Stimulated activated naive B cell treated with anti-CD40 and anti-IgM and Interleukin-4, amounts not matched to agents 10 μg/mL and 1 μg/mL and 100 μg/mL, for 72 hours (primary cell): Measurements from ENCODE around the gene MYO1D.
A peak's percentile ranks its signal among the peaks of the same experiment; 100 is the strongest.
"Not testable (repeated sequence)": the region's sequence is repeated elsewhere in the genome, so short reads cannot be mapped to it uniquely, and the experiment has no call there.

Source experiments
- ATAC-seq, 2 donors: fragments of 150-1000 bp; cut with Tn5 transposase; replicated peaks; 2 replicates each; pipeline ENCODE4 v1.10.0; 2021; ENCODE audit warnings: moderate library complexity in 1 of 2
- DNase-seq: peaks from one replicate; pipeline ENCODE4 v3.0.0; 2021
- H3K27ac Mint-ChIP-seq: one replicate; pipeline ENCODE4 v1.8.0; 2022; ENCODE audit warnings: mild to moderate bottlenecking, mixed read lengths
- H3K27me3 Mint-ChIP-seq, 2 donors: one replicate each; pipeline ENCODE4 v1.8.0; 2022; ENCODE audit warnings: mixed read lengths in 2 of 2
- H3K36me3 Mint-ChIP-seq, 2 donors: one replicate each; pipeline ENCODE4 v1.8.0; 2022; ENCODE audit warnings: mixed read lengths in 2 of 2, mild to moderate bottlenecking in 1 of 2
- H3K4me1 Mint-ChIP-seq, 2 donors: one replicate each; pipeline ENCODE4 v1.8.0; 2022; ENCODE audit warnings: mixed read lengths in 2 of 2, mild to moderate bottlenecking in 1 of 2
- H3K4me3 Mint-ChIP-seq, 2 donors: one replicate each; pipeline ENCODE4 v1.8.0; 2022; ENCODE audit warnings: mild to moderate bottlenecking in 2 of 2, mixed read lengths in 2 of 2, moderate library complexity in 1 of 2
- H3K9me3 Mint-ChIP-seq, 2 donors: one replicate each; pipeline ENCODE4 v1.8.0; 2022; ENCODE audit warnings: mixed read lengths in 2 of 2, mild to moderate bottlenecking in 1 of 2

MYO1D gene

GRCh38 chr17:32907583-32907982 is 30.7 kb upstream of the MYO1D start:
- ATAC-seq (no peak), DNase-seq (no peak)
- H3K4me1 Mint-ChIP-seq = no peaks in the 10 kb centered on the region
- no peaks in the 10 kb centered on the region for H3K36me3 Mint-ChIP-seq
- no peak overlapping the region for H3K27ac Mint-ChIP-seq
- H3K4me3 Mint-ChIP-seq = no peak overlapping the region
- H3K27me3 Mint-ChIP-seq = peaks cover 22 to 28% of the 10 kb centered on the region in 2 donors
- H3K9me3 Mint-ChIP-seq = no peaks in the 10 kb centered on the region

- Mint-ChIP-seq H3K27me3 (peaks cover 22 to 28% of the 10 kb centered on the region in 2 donors), H3K9me3 (no peaks in the 10 kb centered on the region), H3K27ac (no peak overlapping the region), H3K4me3 (no peak overlapping the region), H3K36me3 (no peaks in the 10 kb centered on the region), H3K4me1 (no peaks in the 10 kb centered on the region)
- no peak for DNase-seq
- no peak for ATAC-seq
These were observed 28.0 kb upstream of the MYO1D start for GRCh38 chr17:32904891-32905290.

DNA sequence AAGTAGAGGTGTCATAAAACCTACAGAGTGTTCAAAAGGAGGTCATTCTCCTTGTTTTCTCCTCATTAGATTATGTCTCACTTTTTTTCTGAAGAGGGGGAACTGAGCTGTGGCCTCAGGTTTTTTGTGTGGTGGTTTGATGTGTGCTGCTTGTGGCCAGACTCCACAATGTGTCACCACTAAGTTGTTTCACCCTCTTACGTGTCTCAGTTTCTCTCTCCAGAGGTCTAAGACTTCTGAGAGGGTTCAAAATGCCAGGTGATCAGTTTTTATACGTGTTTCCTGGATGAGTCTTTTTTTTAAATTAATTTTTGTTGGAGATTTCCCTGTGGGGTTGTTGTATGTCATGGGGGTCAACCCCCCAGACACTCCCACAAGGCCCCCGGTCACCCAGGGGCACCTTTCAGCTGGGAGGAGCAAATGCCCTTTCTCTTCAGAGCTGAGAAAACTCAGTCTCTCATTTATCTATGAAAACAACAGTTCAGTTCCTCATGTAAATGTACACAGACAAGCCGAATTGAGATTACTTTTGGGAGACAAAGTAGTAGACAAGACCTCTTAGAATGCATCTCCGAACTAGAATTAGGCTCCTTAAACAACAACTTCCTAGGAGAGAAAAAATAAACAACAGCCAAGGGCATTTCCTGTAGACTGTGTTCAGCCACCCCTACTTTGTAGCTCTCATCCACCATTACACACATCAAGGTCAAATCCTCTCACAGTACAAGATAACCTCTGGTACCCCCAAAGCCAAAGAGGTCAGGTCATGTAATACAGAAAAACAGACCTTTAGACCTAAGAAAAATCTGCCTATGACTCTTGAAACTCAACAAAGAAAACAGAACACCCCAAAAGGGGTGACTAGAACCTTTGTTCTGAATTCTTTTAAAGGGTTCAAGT is 27.1 kb upstream of the MYO1D start:
- peaks cover 22 to 28% of the 10 kb centered on the region in 2 donors for H3K27me3 Mint-ChIP-seq
- DNase-seq (no peak), ATAC-seq (no peak)
- no peaks in the 10 kb centered on the region for H3K36me3 Mint-ChIP-seq
- H3K4me1 Mint-ChIP-seq = no peaks in the 10 kb centered on the region
- H3K9me3 Mint-ChIP-seq = no peaks in the 10 kb centered on the region
- H3K27ac Mint-ChIP-seq = no peak overlapping the region
- no peak overlapping the region for H3K4me3 Mint-ChIP-seq

GRCh38 chr17:32901743-32902142 is 24.8 kb upstream of the MYO1D start:
- DNase-seq (no peak), ATAC-seq (no peak)
- Mint-ChIP-seq H3K4me3 (no peak overlapping the region), H3K27me3 (peaks cover 22 to 41% of the 10 kb centered on the region in 2 donors), H3K9me3 (no peaks in the 10 kb centered on the region), H3K27ac (no peak overlapping the region), H3K4me1 (no peaks in the 10 kb centered on the region), H3K36me3 (no peaks in the 10 kb centered on the region)

DNA sequence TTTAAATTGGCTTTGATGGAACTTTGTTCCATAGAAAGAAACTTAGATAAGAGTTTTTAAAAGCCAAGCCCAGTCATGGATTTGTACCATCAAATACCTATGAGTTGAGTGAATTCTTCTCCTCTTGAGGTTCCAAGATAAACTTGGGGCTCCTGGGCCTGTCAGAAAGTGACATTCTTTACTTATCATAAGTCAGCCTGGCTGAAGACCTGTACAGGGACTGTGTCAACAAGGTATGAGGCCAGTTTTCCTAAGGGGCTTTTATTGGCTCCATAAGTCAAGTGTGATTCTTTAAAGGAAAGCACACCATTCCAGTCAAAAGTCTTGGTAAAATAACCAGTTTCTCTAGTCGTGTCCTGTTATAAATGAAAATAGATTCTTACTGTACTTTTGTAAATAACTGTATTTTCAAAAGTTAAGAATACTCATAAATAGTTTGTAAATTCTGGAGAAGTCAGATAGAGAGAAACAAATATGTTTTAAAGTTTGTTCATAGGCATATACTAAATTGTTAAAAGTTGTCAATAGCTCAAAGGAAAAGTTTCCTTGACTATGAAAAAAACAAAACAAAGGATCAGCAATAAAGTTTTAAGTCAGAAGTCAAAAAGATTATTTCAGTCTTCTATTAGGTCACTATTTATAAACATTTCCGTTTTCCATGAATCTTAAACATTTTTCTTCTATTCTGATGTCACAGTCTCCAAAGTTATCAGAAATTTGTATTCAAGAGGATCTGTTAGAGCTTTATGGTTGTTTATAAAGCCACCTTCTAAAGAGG is 22.5 kb upstream of the MYO1D start:
- peaks cover 10 to 29% of the 10 kb centered on the region in 2 donors for H3K27me3 Mint-ChIP-seq
- ATAC-seq (no peak), DNase-seq (no peak)

DNA sequence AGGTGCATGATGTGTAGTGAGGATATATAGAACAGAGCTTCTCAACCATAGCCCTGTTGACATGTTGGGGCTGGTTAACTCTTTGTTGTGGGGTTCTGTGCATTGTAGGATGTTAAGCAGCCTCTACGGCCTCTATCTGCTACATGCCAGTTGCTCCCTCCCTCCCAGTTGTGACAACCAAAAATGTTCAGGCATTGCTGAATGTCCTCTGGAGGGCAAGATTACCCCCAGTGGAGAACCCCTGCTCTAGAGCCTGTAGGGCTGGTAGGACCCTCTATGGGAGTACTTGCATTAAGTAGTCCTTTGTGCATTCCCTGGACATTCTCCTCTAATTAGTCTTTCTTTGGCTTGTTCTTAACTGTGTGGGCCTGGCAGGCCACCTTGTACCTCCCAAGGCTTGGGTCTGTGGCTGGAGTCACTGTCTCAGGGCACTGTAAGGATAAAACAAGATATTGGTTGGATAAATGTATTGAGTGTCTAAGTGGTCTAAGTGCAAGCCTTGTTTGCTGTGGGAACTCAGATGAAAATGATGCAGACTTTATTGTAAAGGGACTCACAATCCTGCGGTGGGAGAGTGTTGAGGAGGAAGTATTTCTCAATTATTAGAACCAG is 19.8 kb upstream of the MYO1D start:
- Mint-ChIP-seq H3K27me3 (peaks cover 8 to 20% of the 10 kb centered on the region in 2 donors), H3K36me3 (no peaks in the 10 kb centered on the region), H3K9me3 (no peaks in the 10 kb centered on the region), H3K27ac (no peak overlapping the region), H3K4me3 (no peak overlapping the region), H3K4me1 (no peaks in the 10 kb centered on the region)
- DNase-seq (no peak), ATAC-seq (no peak)

More for the DNA sequence above, 22.5 kb upstream of the MYO1D start:
- Mint-ChIP-seq H3K4me3 (no peak overlapping the region), H3K27ac (no peak overlapping the region), H3K4me1 (no peaks in the 10 kb centered on the region), H3K36me3 (no peaks in the 10 kb centered on the region), H3K9me3 (no peaks in the 10 kb centered on the region)

- DNase-seq = no peak
These were observed 17.3 kb upstream of the MYO1D start for GRCh38 chr17:32894245-32894644.

GRCh38 chr17:32887410-32887809 is 10.5 kb upstream of the MYO1D start:
- H3K27ac Mint-ChIP-seq, DNase-seq, H3K36me3 Mint-ChIP-seq, H3K4me3 Mint-ChIP-seq, ATAC-seq, H3K4me1 Mint-ChIP-seq, H3K9me3 Mint-ChIP-seq: not testable (repeated sequence)
- peaks cover 23 to 28% of the 10 kb centered on the region in 2 donors for H3K27me3 Mint-ChIP-seq

More at GRCh38 chr17:32894245-32894644, 17.3 kb upstream of the MYO1D start:
- Mint-ChIP-seq H3K9me3 (no peaks in the 10 kb centered on the region), H3K4me1 (no peaks in the 10 kb centered on the region), H3K27ac (no peak overlapping the region), H3K27me3 (peaks cover 8 to 20% of the 10 kb centered on the region in 2 donors), H3K36me3 (no peaks in the 10 kb centered on the region), H3K4me3 (no peak overlapping the region)
- ATAC-seq = no peak

DNA sequence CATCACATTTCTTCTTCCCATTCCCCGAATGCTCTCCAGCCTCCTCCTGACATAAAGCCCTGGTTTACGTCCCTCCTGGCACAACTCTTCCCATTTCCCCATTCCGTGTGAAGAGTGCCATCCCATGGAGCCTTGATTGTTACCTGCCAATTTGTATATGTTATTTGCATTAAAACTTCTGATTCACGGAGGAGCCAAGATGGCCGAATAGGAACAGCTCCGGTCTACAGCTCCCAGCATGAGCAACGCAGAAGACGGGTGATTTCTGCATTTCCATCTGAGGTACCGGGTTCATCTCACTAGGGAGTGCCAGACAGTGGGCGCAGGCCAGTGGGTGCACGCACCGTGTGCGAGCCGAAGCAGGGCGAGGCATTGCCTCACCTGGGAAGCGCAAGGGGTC is 10.0 kb upstream of the MYO1D start:
- H3K4me1 Mint-ChIP-seq, H3K36me3 Mint-ChIP-seq, ATAC-seq, H3K4me3 Mint-ChIP-seq, H3K9me3 Mint-ChIP-seq, H3K27ac Mint-ChIP-seq, DNase-seq: not testable (repeated sequence)
- H3K27me3 Mint-ChIP-seq = peaks cover 24 to 28% of the 10 kb centered on the region in 2 donors

- DNase-seq (no peak), ATAC-seq (peak in 1 of 2 donors; percentile 61)
- no peaks in the 10 kb centered on the region for H3K9me3 Mint-ChIP-seq
- peaks cover 0 to 6% of the 10 kb centered on the region in 2 donors for H3K4me1 Mint-ChIP-seq
- H3K36me3 Mint-ChIP-seq = no peaks in the 10 kb centered on the region
- H3K27me3 Mint-ChIP-seq = peaks cover 32 to 36% of the 10 kb centered on the region in 2 donors
- no peak overlapping the region for H3K4me3 Mint-ChIP-seq
- no peak overlapping the region for H3K27ac Mint-ChIP-seq
These were observed 5.8 kb upstream of the MYO1D start for GRCh38 chr17:32882734-32883133.

DNA sequence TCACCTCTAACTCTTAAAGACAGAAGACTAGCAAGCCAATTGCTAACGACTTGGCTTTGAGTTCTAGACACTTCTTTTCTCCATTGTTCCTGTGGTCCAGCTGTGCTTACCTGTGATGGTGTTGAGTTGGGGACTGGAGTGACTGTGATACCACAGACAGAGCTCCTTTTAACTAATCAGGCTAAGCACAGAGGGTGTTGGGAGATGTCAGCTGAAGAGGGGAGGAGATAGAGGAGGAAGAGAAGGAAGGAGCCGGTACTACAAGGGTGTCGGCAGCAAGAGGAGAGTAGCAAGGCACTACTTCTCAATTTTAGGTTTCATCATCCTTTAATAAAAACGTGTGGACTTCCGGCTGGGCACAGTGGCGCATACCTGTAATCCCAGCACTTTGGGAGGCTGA is 5.1 kb upstream of the MYO1D start:
- H3K27ac Mint-ChIP-seq = no peak overlapping the region
- H3K9me3 Mint-ChIP-seq = no peaks in the 10 kb centered on the region
- ATAC-seq (no peak), DNase-seq (no peak)
- H3K36me3 Mint-ChIP-seq = no peaks in the 10 kb centered on the region
- H3K4me1 Mint-ChIP-seq = peaks cover 0 to 11% of the 10 kb centered on the region in 2 donors
- H3K4me3 Mint-ChIP-seq = no peak overlapping the region
- peaks cover 32 to 34% of the 10 kb centered on the region in 2 donors for H3K27me3 Mint-ChIP-seq

- DNase-seq (no peak), ATAC-seq (no peak)
- H3K27me3 Mint-ChIP-seq = peaks cover 26 to 29% of the 10 kb centered on the region in 2 donors
- H3K9me3 Mint-ChIP-seq = no peaks in the 10 kb centered on the region
- H3K27ac Mint-ChIP-seq = no peak overlapping the region
- H3K36me3 Mint-ChIP-seq = peaks cover 0 to 2% of the 10 kb centered on the region in 2 donors
- peaks cover 5 to 18% of the 10 kb centered on the region in 2 donors for H3K4me1 Mint-ChIP-seq
- H3K4me3 Mint-ChIP-seq = no peak overlapping the region
These were observed 3.9 kb upstream of the MYO1D start for GRCh38 chr17:32880671-32881453.

DNA sequence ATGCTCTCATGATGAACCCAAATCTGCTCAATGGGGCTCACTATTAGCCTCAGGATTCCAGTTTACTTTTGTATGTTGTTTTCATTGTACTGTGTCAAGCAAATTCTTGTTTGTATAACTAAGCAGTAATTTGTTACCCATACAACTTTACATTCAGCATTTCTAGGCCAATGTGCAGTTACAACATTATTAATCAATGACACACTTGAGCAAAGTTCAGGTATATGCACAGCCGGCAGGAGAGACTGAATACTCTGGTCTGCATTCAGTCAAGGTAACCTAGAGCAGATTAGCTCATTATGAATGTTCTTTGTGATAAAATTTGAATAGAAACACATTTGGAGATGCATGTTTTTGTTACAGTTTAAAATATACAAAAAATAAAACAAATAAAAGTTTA is 2.2 kb upstream of the MYO1D start:
- peaks cover 6 to 23% of the 10 kb centered on the region in 2 donors for H3K4me1 Mint-ChIP-seq
- H3K4me3 Mint-ChIP-seq = no peak overlapping the region
- ATAC-seq = no peak
- H3K9me3 Mint-ChIP-seq = no peaks in the 10 kb centered on the region
- peaks cover 2% of the 10 kb centered on the region in 2 donors for H3K36me3 Mint-ChIP-seq
- H3K27me3 Mint-ChIP-seq = peaks cover 18 to 19% of the 10 kb centered on the region in 2 donors
- no peak overlapping the region for H3K27ac Mint-ChIP-seq
- no peak for DNase-seq

DNA sequence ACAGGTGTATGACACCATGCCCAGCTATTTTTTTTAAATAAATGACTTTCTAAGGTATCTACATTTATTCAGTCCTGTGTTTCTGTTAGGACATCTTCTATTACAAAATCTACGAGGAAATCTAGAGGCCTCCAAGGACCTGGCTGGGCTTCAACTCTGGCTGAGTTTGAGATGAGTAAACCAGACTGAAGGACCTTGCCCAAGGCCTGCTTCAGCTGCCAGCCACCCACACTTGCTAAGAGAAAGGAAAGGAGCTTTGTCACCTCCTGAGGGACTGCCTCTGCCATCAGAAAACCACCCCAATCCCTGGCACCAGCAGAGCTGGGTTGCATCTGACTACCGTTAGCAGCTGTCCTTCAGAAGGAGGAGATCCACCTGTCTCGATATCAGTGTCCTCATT is 1.3 kb upstream of the MYO1D start:
- Mint-ChIP-seq H3K27me3 (peaks cover 11 to 15% of the 10 kb centered on the region in 2 donors), H3K9me3 (no peaks in the 10 kb centered on the region), H3K27ac (no peak overlapping the region), H3K4me1 (peaks cover 7 to 23% of the 10 kb centered on the region in 2 donors), H3K36me3 (peaks cover 2 to 5% of the 10 kb centered on the region in 2 donors), H3K4me3 (no peak overlapping the region)
- ATAC-seq (no peak), DNase-seq (no peak)
